Esophagus muscularis mucosa (tissue), 3 donors: ENCODE results near the gene CELF4.

Source experiments
- POLR2A ChIP-seq: fragments of 450-650 bp; IDR thresholded peaks from one replicate; pipeline ENCODE4 v1.6.1; 2017; ENCODE audit warnings: antibody characterized with exemption, moderate library complexity, mild to moderate bottlenecking, low read depth
- TF ChIP-seq, protein P1 (sequence below), 3 experiments: fragments of 200-600 bp in 2 of 3; fragments of 450-650 bp in 1 of 3; sonication (generic) in 2 of 3; IDR thresholded peaks; one replicate each; pipeline ENCODE4 v1.5.1; 2017 to 2019; ENCODE audit warnings: antibody characterized with exemption in 3 of 3, mild to moderate bottlenecking in 2 of 3, moderate library complexity in 1 of 3

- TF ChIP-seq POLR2A = no peak
- TF ChIP-seq, protein P1, sequence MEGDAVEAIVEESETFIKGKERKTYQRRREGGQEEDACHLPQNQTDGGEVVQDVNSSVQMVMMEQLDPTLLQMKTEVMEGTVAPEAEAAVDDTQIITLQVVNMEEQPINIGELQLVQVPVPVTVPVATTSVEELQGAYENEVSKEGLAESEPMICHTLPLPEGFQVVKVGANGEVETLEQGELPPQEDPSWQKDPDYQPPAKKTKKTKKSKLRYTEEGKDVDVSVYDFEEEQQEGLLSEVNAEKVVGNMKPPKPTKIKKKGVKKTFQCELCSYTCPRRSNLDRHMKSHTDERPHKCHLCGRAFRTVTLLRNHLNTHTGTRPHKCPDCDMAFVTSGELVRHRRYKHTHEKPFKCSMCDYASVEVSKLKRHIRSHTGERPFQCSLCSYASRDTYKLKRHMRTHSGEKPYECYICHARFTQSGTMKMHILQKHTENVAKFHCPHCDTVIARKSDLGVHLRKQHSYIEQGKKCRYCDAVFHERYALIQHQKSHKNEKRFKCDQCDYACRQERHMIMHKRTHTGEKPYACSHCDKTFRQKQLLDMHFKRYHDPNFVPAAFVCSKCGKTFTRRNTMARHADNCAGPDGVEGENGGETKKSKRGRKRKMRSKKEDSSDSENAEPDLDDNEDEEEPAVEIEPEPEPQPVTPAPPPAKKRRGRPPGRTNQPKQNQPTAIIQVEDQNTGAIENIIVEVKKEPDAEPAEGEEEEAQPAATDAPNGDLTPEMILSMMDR (IDR thresholded peaks at IDR 0.05) = no peak
Observed at GRCh38 chr18:37381554-37381953, 184.0 kb downstream of the CELF4 start.
